ENCODE results near the gene LRRC46.

LRRC46 gene

GRCh38 chr17:47840001-47840741 lies 8.7 kb downstream of the LRRC46 start:
- no peak overlapping the region for H3K27ac Mint-ChIP-seq
- DNase-seq = no peak

GRCh38 chr17:47840742-47841487 lies 9.4 kb downstream of the LRRC46 start, which contains the start of gene SCRN2:
Gene SCRN2 (minus strand): TSS chr17:47841273. CDS start chr17:47840843, 430 bp downstream.
- Mint-ChIP-seq H3K27ac (no peak within 1 kb of the TSS), H3K4me1 (peaks cover 63% of the 10 kb centered on the region), H3K9me3 (no peaks in the 10 kb centered on the region)

More at GRCh38 chr17:47840001-47840741, 8.7 kb downstream of the LRRC46 start:
- Mint-ChIP-seq H3K4me1 (peaks cover 55% of the 10 kb centered on the region), H3K36me3 (ENCODE audit: low read depth) (no peaks in the 10 kb centered on the region), H3K27me3 (ENCODE audit: low read depth, poor library complexity) (no peaks in the 10 kb centered on the region), H3K4me3 (peak overlapping the region; percentile 91), H3K9me3 (no peaks in the 10 kb centered on the region)
- TF ChIP-seq CTCF (IDR thresholded peaks at IDR 0.05) = no peak

GRCh38 chr17:47841488-47842291 lies 10.2 kb downstream of the LRRC46 start:
- Mint-ChIP-seq H3K4me1 (peaks cover 70% of the 10 kb centered on the region), H3K9me3 (no peaks in the 10 kb centered on the region), H3K36me3 (ENCODE audit: low read depth) (no peaks in the 10 kb centered on the region), H3K27me3 (ENCODE audit: low read depth, poor library complexity) (peaks cover under 1% of the 10 kb centered on the region), H3K4me3 (peak overlapping the region; percentile 91), H3K27ac (no peak overlapping the region)
- no peak for DNase-seq
- TF ChIP-seq CTCF (IDR thresholded peaks at IDR 0.05) = peak; percentile 31

More at GRCh38 chr17:47840742-47841487, 9.4 kb downstream of the LRRC46 start, which contains the start of gene SCRN2:
- Mint-ChIP-seq H3K36me3 (ENCODE audit: low read depth) (no peaks in the 10 kb centered on the region), H3K4me3 (peak within 1 kb of the TSS; percentile 91), H3K27me3 (ENCODE audit: low read depth, poor library complexity) (no peaks in the 10 kb centered on the region)
- TF ChIP-seq CTCF (IDR thresholded peaks at IDR 0.05) = peak; percentile 95
- peak; percentile 96 for DNase-seq

GRCh38 chr17:47843391-47843730 lies 11.9 kb downstream of the LRRC46 start:
- Mint-ChIP-seq H3K4me3 (no peak overlapping the region), H3K9me3 (no peaks in the 10 kb centered on the region), H3K27me3 (ENCODE audit: low read depth, poor library complexity) (peaks cover 15% of the 10 kb centered on the region), H3K27ac (no peak overlapping the region), H3K36me3 (ENCODE audit: low read depth) (no peaks in the 10 kb centered on the region), H3K4me1 (peaks cover 76% of the 10 kb centered on the region)
- no peak for TF ChIP-seq CTCF (IDR thresholded peaks at IDR 0.05)
- no peak for DNase-seq

- Mint-ChIP-seq H3K9me3 (no peaks in the 10 kb centered on the region), H3K27me3 (ENCODE audit: low read depth, poor library complexity) (peaks cover 24% of the 10 kb centered on the region), H3K4me3 (no peak overlapping the region), H3K27ac (no peak overlapping the region), H3K4me1 (peaks cover 79% of the 10 kb centered on the region), H3K36me3 (ENCODE audit: low read depth) (no peaks in the 10 kb centered on the region)
- DNase-seq = no peak
- TF ChIP-seq CTCF (IDR thresholded peaks at IDR 0.05) = no peak
These were observed 12.8 kb downstream of the LRRC46 start for GRCh38 chr17:47844227-47844626.
